Stimulated activated CD8-positive, alpha-beta memory T cell treated with anti-CD3 and anti-CD28 coated beads, Interleukin-15, amount 100 ng/mL, for 1 hour (primary cell): ENCODE measurements around the gene SERPINE3.

Source experiments
- DNase-seq: peaks from one replicate; pipeline ENCODE4 v3.0.0-alpha.2; 2020; ENCODE audit warnings: low read depth

SERPINE3 gene

GRCh38 chr13:51339354-51339753 is at the start of gene SERPINE3:
Gene SERPINE3 (plus strand): TSS chr13:51339691. CDS start chr13:51341092, 1,401 bp downstream.
- DNase-seq = no peak

GRCh38 chr13:51291341-51291740 is 48.1 kb upstream of the SERPINE3 start:
- DNase-seq = no peak

- no peak for DNase-seq
These were observed 47.4 kb upstream of the SERPINE3 start for GRCh38 chr13:51292000-51292565.

GRCh38 chr13:51297556-51297955 is 41.9 kb upstream of the SERPINE3 start:
- DNase-seq = no peak

GRCh38 chr13:51298812-51299211 is 40.7 kb upstream of the SERPINE3 start:
- no peak for DNase-seq

GRCh38 chr13:51303063-51303552 is 36.4 kb upstream of the SERPINE3 start:
- DNase-seq = no peak

GRCh38 chr13:51303882-51304281 is 35.6 kb upstream of the SERPINE3 start:
- no peak for DNase-seq

GRCh38 chr13:51305271-51305967 is 34.1 kb upstream of the SERPINE3 start:
- DNase-seq = no peak

- DNase-seq = no peak
These were observed 30.7 kb upstream of the SERPINE3 start for GRCh38 chr13:51308781-51309180.

GRCh38 chr13:51311231-51311630 is 28.3 kb upstream of the SERPINE3 start:
- DNase-seq = no peak

GRCh38 chr13:51311957-51312520 is 27.5 kb upstream of the SERPINE3 start:
- no peak for DNase-seq

- DNase-seq = no peak
These were observed 25.9 kb upstream of the SERPINE3 start for GRCh38 chr13:51313619-51314018.

- no peak for DNase-seq
These were observed 22.2 kb upstream of the SERPINE3 start for GRCh38 chr13:51317262-51317661.

GRCh38 chr13:51318015-51318414 is 21.5 kb upstream of the SERPINE3 start:
- no peak for DNase-seq

- no peak for DNase-seq
These were observed 20.6 kb upstream of the SERPINE3 start for GRCh38 chr13:51318876-51319275.

- DNase-seq = no peak
These were observed 17.7 kb upstream of the SERPINE3 start for GRCh38 chr13:51321836-51322235.

- no peak for DNase-seq
These were observed 16.7 kb upstream of the SERPINE3 start for GRCh38 chr13:51322826-51323225.

GRCh38 chr13:51323824-51324511 is 15.5 kb upstream of the SERPINE3 start:
- DNase-seq = no peak

- DNase-seq = no peak
These were observed 14.6 kb upstream of the SERPINE3 start for GRCh38 chr13:51324714-51325420.

GRCh38 chr13:51325837-51326236 is 13.7 kb upstream of the SERPINE3 start:
- DNase-seq = no peak

GRCh38 chr13:51326777-51327176 is 12.7 kb upstream of the SERPINE3 start:
- DNase-seq = no peak

- DNase-seq = no peak
These were observed 11.5 kb upstream of the SERPINE3 start for GRCh38 chr13:51327961-51328360.
